HCT116 (cell line): Measurements from ENCODE around the gene PROX1.

Source experiments
- ELF1 ChIP-seq: IDR thresholded peaks from 2 replicates; pipeline ENCODE4 v1.6.1; 2012; ENCODE audit warnings: low read depth, borderline replicate concordance
- EZH2 ChIP-seq: fragments of 200-600 bp; sonication (generic); IDR thresholded peaks from 2 replicates; pipeline ENCODE4 v1.6.1; 2017; ENCODE audit warnings: antibody characterized with exemption, mixed run types
- FOSL1 ChIP-seq: IDR thresholded peaks from 2 replicates; pipeline ENCODE4 v1.6.1; 2012; ENCODE audit warnings: low read depth
- MAX ChIP-seq: IDR thresholded peaks from 2 replicates; pipeline ENCODE4 v1.6.1; 2012
- POLR2A ChIP-seq: IDR thresholded peaks from 2 replicates; pipeline ENCODE4 v1.7.0; 2011; ENCODE audit warnings: borderline replicate concordance; ENCODE audit not compliant: insufficient read depth, insufficient read length; ENCODE audit errors: extremely low read depth
- POLR2AphosphoS5 ChIP-seq: IDR thresholded peaks from 2 replicates; pipeline ENCODE4 v1.6.1; 2011; ENCODE audit warnings: mild to moderate bottlenecking, low read depth, low read length, moderate library complexity
- RAD21 ChIP-seq: IDR thresholded peaks from 2 replicates; pipeline ENCODE4 v1.6.1; 2012; ENCODE audit warnings: low read depth, mild to moderate bottlenecking
- SP1 ChIP-seq: IDR thresholded peaks from 2 replicates; pipeline ENCODE4 v1.6.1; 2012; ENCODE audit warnings: low read depth
- TF ChIP-seq, protein P1 (sequence below), 3 experiments: fragments of 200-600 bp in 1 of 3; sonication (generic) in 1 of 3; IDR thresholded peaks in 2 of 3; conservative IDR thresholded peaks in 1 of 3; 2 replicates each; pipeline ENCODE4 v1.5.1; 2012 to 2017; ENCODE audit warnings: low read depth in 2 of 3, low read length in 2 of 3, antibody characterized with exemption in 1 of 3, borderline replicate concordance in 1 of 3, control low read depth in 1 of 3, mild to moderate bottlenecking in 1 of 3, mixed read lengths in 1 of 3, mixed run types in 1 of 3, moderate library complexity in 1 of 3; ENCODE audit not compliant: insufficient read depth in 1 of 3

GRCh38 chr1:213958346-213958745 lies 29.4 kb upstream of the PROX1 start:
- TF ChIP-seq, protein P1, sequence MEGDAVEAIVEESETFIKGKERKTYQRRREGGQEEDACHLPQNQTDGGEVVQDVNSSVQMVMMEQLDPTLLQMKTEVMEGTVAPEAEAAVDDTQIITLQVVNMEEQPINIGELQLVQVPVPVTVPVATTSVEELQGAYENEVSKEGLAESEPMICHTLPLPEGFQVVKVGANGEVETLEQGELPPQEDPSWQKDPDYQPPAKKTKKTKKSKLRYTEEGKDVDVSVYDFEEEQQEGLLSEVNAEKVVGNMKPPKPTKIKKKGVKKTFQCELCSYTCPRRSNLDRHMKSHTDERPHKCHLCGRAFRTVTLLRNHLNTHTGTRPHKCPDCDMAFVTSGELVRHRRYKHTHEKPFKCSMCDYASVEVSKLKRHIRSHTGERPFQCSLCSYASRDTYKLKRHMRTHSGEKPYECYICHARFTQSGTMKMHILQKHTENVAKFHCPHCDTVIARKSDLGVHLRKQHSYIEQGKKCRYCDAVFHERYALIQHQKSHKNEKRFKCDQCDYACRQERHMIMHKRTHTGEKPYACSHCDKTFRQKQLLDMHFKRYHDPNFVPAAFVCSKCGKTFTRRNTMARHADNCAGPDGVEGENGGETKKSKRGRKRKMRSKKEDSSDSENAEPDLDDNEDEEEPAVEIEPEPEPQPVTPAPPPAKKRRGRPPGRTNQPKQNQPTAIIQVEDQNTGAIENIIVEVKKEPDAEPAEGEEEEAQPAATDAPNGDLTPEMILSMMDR (IDR thresholded peaks at IDR 0.05 in 2 of 3, conservative IDR thresholded peaks at IDR 0.05 in 1 of 3; ENCODE audit: borderline replicate concordance in 1 of 3, insufficient read depth in 1 of 3, low read depth in 2 of 3, low read length in 2 of 3), result no peak
- TF ChIP-seq FOSL1 (no peak), MAX (no peak), POLR2AphosphoS5 (no peak), EZH2 (no peak), RAD21 (no peak), ELF1 (no peak), SP1 (no peak), POLR2A (no peak)
